ENCODE measurements around the gene TXNL1. TPM values are rescaled to one million over a fixed set of nuclear protein-coding genes. Genes with fewer than 3 reads are reported as not detected.
"Not testable (repeated sequence)": the region's sequence is repeated elsewhere in the genome, so short reads cannot be mapped to it uniquely, and the experiment has no call there.

Gene TXNL1
- total RNA-seq, 6 donors from 2014 or later = 6.9 to 53.4 (median 41.1) TPM

DNA sequence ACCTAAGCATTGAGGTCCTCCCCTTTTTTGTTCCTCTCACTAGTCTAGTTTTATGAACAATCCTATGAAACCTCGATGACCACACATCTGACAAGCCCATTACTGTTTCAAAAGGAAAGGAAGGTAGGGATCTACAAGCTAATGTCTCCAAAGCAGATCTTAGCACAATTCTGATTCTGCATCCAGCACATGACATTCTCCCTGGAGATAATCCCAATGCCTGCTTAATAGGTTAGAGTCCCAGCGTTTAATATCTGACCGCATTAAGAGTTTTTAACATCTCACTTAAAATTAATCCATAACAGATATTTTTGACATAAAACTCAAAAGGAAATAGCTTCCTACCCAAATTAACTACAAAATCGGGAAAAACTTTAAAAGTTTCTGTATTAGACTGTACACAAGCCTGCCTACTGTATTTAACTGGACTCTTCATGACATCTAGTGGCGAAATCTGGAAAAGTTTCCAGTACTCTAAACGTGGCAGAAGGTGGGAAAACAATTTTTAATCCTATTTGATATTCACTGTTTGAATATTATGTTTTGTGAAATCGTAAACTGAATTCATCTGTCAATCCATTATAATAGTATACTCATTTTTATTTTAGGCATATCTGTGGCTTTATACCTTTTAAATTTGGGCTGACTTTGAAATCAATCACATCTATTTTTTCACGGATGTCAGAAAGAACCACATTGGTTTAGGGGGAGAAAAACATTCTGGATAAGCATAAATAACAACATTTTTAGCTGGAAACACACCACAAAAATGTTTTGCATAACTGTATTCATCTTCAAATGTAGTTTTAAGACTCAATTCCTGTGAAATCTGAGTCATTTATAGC, 62.4 kb downstream of the TXNL1 start:
- no peak for DNase-seq
- H3K27ac ChIP-seq = no peak overlapping the region
- H3K4me1 ChIP-seq = peaks cover 18 to 28% (median 21%) of the 10 kb centered on the region in 4 donors
- H3K27me3 ChIP-seq = no peaks in the 10 kb centered on the region
- no peaks in the 10 kb centered on the region for H3K36me3 ChIP-seq
- H3K4me3 ChIP-seq = no peak overlapping the region
- peak in 1 of 2 donors; percentile 90 for ATAC-seq (ENCODE audit: low FRiP score in 2 of 2)
- TF ChIP-seq, protein P1, sequence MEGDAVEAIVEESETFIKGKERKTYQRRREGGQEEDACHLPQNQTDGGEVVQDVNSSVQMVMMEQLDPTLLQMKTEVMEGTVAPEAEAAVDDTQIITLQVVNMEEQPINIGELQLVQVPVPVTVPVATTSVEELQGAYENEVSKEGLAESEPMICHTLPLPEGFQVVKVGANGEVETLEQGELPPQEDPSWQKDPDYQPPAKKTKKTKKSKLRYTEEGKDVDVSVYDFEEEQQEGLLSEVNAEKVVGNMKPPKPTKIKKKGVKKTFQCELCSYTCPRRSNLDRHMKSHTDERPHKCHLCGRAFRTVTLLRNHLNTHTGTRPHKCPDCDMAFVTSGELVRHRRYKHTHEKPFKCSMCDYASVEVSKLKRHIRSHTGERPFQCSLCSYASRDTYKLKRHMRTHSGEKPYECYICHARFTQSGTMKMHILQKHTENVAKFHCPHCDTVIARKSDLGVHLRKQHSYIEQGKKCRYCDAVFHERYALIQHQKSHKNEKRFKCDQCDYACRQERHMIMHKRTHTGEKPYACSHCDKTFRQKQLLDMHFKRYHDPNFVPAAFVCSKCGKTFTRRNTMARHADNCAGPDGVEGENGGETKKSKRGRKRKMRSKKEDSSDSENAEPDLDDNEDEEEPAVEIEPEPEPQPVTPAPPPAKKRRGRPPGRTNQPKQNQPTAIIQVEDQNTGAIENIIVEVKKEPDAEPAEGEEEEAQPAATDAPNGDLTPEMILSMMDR (IDR thresholded peaks at IDR 0.05) = peak; percentile 64 to 77 (median 68)
- no peak for TF ChIP-seq POLR2AphosphoS5 (IDR thresholded peaks at IDR 0.05)
- H3K9me3 ChIP-seq = no peaks in the 10 kb centered on the region
- WGBS, 2 donors = 36 to 37% methylated on average over 8 of the region's 8 CpGs

DNA sequence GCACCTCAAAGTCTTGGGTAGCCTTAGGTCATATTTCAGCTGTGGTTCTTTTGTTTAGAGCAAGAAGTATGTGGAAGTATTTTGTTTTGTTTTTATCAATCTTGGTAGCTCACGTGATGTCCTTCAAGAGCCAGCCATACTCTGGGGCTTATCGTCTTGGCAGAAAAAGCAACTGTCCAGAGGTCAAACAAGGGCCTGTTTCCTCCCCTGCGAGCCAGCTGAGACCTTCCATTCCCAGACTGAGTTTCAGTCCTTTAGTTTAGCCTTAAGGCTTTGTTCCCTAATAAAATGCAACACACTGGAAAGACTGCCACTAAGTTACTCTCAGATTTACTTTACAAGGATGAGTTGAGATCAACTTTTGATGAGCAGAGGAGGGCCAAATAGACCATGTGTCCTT, 63.5 kb downstream of the TXNL1 start:
- Histone ChIP-seq H3K4me3 (no peak overlapping the region), H3K9me3 (no peaks in the 10 kb centered on the region), H3K36me3 (no peaks in the 10 kb centered on the region), H3K27ac (peak overlapping the region in 3 of 4 donors; percentile 14 to 66 (median 42)), H3K4me1 (peaks cover 18 to 28% (median 21%) of the 10 kb centered on the region in 4 donors), H3K27me3 (no peaks in the 10 kb centered on the region)
- no peak for DNase-seq
- TF ChIP-seq, protein P1 (IDR thresholded peaks at IDR 0.05) = no peak
- no peak for TF ChIP-seq POLR2A (IDR thresholded peaks at IDR 0.05)
- no peak for TF ChIP-seq EP300 (IDR thresholded peaks at IDR 0.05)
- no peak for TF ChIP-seq POLR2AphosphoS5 (IDR thresholded peaks at IDR 0.05)
- WGBS, 2 donors = 21 to 24% methylated on average over 3 of the region's 3 CpGs
- ATAC-seq (ENCODE audit: low FRiP score in 2 of 2) = peak; percentile 59 to 74

GRCh38 chr18:56572267-56572666, 66.1 kb downstream of the TXNL1 start:
- not testable (repeated sequence) for H3K27me3 ChIP-seq; H3K4me3 ChIP-seq; H3K27ac ChIP-seq; H3K36me3 ChIP-seq; H3K9me3 ChIP-seq; ATAC-seq (ENCODE audit: low FRiP score in 2 of 2)
- peaks cover 18 to 30% (median 21%) of the 10 kb centered on the region in 4 donors for H3K4me1 ChIP-seq
- peak in 1 of 2 donors; percentile 81 for DNase-seq
- 97 to 98% methylated on average over 12 to 17 of the region's 36 CpGs for WGBS, 2 donors

- H3K9me3 ChIP-seq = no peaks in the 10 kb centered on the region
- DNase-seq = no peak
- no peaks in the 10 kb centered on the region for H3K36me3 ChIP-seq
- no peak for ATAC-seq (ENCODE audit: low FRiP score in 2 of 2)
- no peak overlapping the region for H3K4me3 ChIP-seq
- H3K27ac ChIP-seq = no peak overlapping the region
- TF ChIP-seq POLR2A (IDR thresholded peaks at IDR 0.05) = no peak
- TF ChIP-seq, protein P1 (IDR thresholded peaks at IDR 0.05) = no peak
- TF ChIP-seq POLR2AphosphoS5 (IDR thresholded peaks at IDR 0.05) = no peak
- TF ChIP-seq EP300 (IDR thresholded peaks at IDR 0.05) = no peak
- 71 to 72% methylated on average over 3 of the region's 3 CpGs for WGBS, 2 donors
- no peaks in the 10 kb centered on the region for H3K27me3 ChIP-seq
- peaks cover 15 to 21% (median 18%) of the 10 kb centered on the region in 4 donors for H3K4me1 ChIP-seq
Observed at GRCh38 chr18:56570978-56571377, 67.4 kb downstream of the TXNL1 start.

- ATAC-seq (ENCODE audit: low FRiP score in 2 of 2) (peak in 1 of 2 donors; percentile 42), DNase-seq (no peak)
- H3K4me1 ChIP-seq = peaks cover under 1 to 15% (median 4%) of the 10 kb centered on the region in 4 donors
- peak overlapping the region in 3 of 4 donors; percentile 18 to 37 (median 25) for H3K27ac ChIP-seq
- no peaks in the 10 kb centered on the region for H3K27me3 ChIP-seq
- H3K4me3 ChIP-seq = no peak overlapping the region
- TF ChIP-seq EP300 (IDR thresholded peaks at IDR 0.05) (no peak), POLR2AphosphoS5 (IDR thresholded peaks at IDR 0.05) (no peak), POLR2A (IDR thresholded peaks at IDR 0.05) (no peak)
- TF ChIP-seq, protein P1 (IDR thresholded peaks at IDR 0.05) = no peak
- H3K9me3 ChIP-seq = no peaks in the 10 kb centered on the region
- WGBS, 2 donors = 48 to 58% methylated on average over 1 of the region's 1 CpG
- H3K36me3 ChIP-seq = no peaks in the 10 kb centered on the region
Observed at GRCh38 chr18:56569416-56569815, 69.0 kb downstream of the TXNL1 start.

All from upper lobe of left lung (tissue), 6 donors.